HPDE6-E6E7 (cell line): ENCODE measurements around the gene CALR.

Experiments
- DNase-seq: peaks from one replicate; pipeline ENCODE4 v3.0.0; 2011; ENCODE audit warnings: missing footprints; ENCODE audit errors: extremely low spot score

Gene CALR

GRCh38 chr19:12979974-12980373 lies 41.6 kb downstream of the CALR start:
- no peak for DNase-seq

- DNase-seq, result no peak
These were observed 44.2 kb downstream of the CALR start for GRCh38 chr19:12982648-12983047.

DNA sequence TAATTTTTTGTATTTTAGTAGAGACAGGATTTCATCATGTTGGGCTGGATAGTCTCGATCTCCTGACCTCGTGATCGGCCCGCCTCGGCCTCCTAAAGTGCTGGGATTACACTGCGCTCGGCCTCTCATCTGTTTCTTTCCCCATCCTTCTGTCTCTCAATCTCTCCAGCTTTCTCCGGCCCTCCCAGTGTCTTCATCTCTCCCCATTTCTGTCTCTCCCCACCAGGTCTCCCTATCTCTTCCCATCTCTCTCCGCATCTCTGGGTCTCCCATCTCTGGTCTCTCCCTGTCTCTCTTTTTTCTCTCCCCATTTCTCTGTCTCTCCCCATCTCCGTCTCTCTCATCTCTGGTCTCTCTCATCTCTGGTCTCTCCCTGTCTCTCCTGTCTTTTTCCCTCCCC lies 44.7 kb downstream of the CALR start:
- no peak for DNase-seq

GRCh38 chr19:12983542-12984142 lies 45.2 kb downstream of the CALR start:
- DNase-seq, result peak; percentile 66

DNA sequence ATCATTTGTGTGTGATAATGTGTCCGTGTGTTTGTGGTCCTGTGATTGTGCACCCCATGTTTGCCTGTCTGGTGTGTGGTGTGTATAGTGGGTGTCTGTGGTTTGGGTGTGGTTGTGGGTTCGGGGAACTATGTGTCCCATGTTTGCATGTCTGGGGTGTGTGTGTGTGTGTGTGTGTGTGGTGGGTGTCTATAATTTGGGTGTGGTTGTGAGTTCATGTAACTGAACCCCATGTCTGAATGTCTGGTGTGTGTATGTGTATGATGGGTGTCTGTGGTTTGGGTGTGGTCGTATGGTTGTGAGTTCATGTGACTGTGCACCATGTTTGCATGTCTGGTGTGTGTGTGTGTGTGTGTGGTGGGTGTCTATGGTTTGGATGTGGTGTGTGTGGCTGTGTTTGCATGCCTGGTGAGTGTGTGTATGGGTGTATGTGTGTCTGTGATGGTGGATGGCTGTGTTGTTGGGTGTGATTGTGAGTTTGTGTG lies 45.8 kb downstream of the CALR start:
- DNase-seq, result no peak

DNA sequence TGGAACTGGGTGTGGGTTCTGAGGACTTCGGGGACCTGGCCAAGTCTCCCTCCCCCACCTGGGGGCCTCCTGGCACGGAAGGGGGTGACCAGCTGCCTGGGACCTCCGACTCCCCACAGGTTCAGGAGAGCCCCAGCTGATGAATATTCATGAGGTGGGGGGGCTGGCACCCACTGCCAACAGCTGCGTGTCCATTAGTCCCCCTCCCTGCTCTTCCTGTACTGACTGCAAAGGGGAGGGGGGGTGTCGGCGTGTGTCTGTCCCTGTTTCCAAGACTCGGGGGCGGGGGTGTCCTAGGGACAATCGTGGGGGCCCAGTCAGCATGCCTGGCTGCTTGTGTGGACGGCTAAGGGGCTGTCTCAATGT lies 46.3 kb downstream of the CALR start:
- DNase-seq, result no peak

DNA sequence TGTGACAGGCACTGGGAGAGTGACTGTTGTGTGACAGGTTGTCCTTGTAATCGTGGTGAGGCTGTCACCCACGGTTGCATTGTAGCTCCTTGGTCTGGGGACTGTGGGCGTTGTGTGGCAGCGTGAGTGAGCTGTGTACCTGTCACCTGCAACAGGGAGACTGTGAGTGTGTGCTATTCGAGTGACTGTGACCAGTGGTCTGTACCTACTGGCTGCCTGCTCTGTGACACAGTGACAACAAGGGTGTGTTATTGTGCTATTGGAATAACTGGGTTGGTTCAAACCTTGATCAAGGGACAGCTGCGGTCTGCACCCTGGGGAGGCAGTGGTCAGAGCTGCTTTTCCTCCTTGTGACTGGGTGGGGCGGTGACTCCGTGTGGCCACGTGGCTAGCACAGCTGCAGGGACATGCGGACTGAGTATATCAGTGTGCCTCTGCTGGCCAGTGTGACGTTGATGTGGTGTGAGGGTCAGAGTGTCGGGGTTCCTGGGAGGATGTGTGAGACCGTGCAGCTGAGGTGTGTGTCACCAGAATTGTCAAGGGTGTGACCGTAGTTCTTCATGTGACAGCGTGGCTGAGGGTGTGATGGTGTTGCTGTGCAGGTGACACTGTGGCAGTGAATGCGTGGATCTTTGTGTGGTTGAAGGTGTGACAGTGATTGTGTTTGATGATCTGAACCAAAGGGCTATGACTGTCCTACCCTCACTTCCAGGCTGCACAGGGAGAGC lies 46.8 kb downstream of the CALR start:
- no peak for DNase-seq

GRCh38 chr19:12986726-12987125 lies 48.3 kb downstream of the CALR start:
- no peak for DNase-seq

DNA sequence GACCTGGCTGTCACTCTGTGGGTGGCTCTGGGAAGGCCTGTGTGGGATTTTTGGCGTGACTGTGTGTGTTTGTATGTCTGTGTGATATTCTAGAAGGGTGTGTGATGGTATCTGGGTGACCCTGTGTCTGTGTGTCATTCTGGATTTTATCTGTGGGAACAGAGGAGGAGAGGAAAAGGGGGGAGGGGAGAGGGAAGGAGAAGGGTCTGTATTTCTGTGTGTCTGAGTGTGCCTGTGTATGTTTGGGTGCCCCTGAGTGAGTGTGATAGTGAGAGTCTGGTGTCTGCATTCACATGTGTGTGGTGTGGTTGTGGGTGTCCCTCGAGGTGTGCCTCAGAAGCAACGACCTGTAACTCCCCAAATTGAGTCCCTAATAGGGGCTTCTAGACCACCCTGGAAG lies 48.8 kb downstream of the CALR start:
- no peak for DNase-seq

GRCh38 chr19:12987781-12988180 lies 49.4 kb downstream of the CALR start:
- no peak for DNase-seq

GRCh38 chr19:12990431-12990830 lies 52.0 kb downstream of the CALR start:
- DNase-seq, result no peak

GRCh38 chr19:12990853-12991252 lies 52.4 kb downstream of the CALR start:
- DNase-seq, result no peak

GRCh38 chr19:12991296-12991695 lies 52.9 kb downstream of the CALR start:
- no peak for DNase-seq

GRCh38 chr19:12992729-12993128 lies 54.3 kb downstream of the CALR start:
- DNase-seq, result no peak

DNA sequence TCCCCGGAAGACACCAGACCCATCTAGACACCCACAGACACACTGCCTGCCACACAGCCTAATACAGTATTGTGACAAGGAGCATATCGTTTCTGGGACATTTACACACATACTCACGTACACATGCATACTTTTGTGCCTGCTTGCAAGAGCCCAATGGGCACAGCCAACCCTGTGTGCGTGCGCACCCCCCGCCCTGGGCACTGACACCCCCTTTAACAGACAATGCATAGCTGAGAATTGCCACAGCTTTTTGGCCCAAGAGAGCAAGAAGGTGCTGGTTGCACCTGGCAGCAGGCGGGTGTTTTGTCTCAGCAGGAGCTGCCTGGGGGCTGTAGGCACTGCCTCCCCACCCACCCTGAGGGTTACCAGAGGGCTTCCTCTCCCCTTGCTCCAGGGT lies 55.2 kb downstream of the CALR start:
- DNase-seq, result no peak
